ENCODE results near the gene ATG9B.
"Not testable (repeated sequence)": the region's sequence is repeated elsewhere in the genome, so short reads cannot be mapped to it uniquely, and the experiment has no call there.

The ATG9B gene

DNA sequence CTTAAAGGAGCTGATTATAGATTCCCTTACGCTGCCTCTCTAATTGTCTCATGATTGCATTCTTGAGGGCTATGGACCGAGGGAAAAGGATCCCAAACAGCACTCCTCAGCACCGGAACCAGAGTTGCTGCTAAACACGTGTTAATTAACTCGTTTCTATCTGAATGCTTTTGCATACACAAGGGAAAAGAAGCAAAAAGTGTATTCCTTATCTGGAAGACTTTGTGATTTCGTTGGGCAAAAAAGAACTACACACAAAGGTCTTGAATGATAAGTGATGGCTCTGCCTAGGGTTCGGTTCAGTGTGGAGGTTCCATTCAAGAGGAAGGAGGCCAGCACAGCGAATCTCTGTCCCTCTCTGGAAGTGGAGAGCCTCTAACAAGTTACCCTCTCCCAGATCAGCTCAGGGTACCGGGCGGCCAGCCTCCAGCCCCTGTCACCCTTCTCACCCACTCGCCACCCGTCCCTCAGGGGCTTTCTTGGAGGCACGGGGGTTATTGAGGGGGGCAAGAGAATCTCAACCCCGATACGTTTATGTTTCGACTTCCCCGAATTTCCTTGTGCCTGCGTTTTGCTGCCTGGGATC, 34.6 kb upstream of the ATG9B start:
- peak; percentile 24 for DNase-seq

DNA sequence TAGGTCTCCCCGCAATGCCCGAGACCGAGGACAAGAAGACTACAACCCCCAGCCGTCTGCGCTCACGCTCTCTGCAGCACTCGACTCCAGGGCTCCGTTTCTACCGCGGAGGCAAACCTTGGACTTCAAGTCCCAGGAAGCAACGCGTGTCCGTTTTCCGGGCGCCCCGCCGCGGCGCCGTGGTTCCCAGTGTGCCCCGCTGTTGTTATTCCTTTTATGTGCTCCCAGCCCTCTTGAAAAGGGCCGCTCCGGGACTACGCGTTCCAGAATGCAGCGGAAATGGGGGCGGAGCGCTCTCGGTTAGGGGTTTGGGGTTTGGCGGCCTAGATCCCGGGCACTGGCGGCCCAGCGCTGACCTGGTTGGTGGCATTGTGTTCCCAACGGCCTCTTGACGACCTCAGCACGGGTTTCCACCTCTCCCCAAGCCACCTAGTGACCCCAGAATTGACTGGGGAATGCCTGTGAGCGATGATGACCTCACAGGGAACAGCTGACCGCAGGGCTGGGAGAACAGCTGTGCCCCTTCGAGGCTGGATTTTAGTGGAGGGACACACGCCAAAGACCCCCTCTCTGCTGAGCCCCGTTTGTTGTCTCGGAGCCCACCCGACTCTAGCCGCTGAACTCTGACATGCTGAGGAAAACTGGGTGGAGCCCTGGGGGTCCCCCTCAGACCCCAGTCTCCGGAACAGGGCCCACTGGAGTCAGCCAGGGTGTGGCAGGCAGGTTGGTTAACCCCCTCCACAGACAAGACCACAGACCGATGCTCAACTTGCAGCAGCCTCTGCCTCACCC, 33.9 kb upstream of the ATG9B start:
- DNase-seq: peak; percentile 99

DNA sequence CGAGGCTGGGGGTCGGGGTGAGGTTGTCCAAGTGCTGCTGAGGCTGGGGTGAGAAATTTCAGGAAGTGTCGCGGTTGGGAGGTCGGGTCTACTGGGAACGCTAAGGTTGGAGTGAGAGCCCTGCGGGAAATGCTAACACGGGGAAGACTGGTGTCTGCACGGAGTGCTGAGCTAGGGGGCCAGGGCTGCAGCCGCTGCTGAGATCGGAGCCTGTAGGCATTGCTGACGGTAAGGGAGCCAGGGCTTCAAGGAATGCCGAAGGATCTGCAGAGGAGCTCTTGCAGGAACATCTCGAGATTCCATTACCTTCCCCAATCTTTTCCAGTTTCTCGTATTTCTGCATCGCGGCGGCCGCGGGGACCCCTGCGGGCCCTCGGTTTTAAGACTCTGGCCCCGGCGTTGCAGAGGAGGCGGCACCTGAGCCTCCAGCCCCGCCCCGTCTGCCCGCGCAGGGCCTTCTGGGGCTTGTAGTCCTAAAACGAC, 33.3 kb upstream of the ATG9B start, which contains the start of gene CDK5:
Gene CDK5, minus strand, starts transcription at position 392 of the 483 bp plus-strand sequence. Its CDS starts 49 bp downstream, at position 343.
- DNase-seq: no peak

DNA sequence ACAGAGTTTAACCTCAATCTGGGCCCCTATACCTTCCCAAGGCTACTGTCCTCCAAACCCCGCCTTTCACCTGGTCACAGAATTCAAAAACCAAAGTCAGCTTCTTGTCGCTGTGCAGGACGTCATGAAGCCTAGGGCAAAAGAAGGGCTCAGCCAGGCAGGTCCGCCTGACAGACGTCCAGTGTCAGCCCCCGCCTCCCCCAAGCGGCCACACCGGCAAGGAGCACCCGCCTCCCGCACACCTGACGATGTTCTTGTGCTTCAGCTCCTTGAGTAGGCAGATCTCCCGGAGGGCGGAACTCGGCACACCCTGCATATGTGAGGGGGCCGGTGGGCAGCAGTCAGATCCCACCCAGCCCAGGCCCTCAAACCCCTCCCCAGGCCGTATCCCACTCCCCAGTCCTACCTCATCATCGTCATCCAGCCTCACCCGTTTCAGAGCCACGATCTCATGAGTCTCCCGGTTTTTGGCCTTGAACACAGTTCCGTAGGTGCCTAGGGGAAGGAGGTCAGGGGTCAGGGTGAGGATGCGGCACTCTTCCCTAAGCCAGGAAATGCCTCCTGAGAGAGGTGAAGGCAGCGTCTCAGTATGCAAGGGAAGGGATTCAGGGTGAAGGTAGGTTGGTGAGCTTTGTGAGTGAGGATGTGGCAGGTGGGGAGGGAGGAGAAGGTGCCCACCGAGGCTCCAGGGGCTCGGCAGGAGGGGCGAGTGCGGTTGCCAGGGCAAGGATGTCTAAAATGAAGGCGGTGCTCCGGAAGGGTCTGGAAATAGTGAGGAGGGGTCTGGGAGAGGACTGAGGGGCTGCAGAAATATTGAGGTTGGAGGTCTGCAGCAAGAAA, 32.6 kb upstream of the ATG9B start:
- DNase-seq: no peak

DNA sequence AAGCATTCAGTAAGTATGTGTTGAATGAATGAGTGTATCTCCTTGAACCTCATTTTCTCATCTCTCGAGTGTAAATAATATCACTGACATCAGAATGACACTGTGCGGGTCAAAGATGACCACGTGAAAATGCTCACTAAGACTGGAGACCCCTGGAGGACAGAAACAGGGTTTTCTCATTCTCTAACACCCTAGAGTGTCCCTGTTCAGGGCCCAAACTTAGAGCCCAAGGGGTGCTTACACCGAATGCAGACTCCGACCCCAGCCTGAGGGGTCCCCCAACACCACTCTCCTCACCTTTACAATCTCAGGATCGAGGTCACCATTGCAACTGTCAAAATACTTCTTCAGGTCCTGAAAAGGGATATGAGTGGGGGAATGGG, 32.0 kb upstream of the ATG9B start:
- no peak for DNase-seq

DNA sequence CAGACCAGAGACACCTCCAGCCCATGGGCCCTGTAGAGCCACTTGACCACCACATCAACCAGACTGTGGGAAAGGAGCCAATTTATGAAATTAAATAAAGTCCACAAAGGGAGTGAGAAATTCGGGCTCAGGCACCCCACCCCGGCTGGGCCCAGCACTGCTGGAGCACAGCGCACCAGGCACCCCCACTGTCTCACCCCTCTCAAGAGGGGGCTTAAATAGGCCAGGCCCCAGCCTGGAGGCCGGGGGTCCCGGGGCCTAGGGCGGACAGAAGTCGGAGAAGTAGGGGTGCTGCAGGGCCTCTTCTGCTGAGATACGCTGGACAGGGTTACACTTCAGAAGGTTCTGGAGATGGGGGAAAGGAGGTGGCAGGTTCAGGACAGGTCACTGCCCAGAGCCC, 29.5 kb upstream of the ATG9B start:
- DNase-seq: no peak

DNA sequence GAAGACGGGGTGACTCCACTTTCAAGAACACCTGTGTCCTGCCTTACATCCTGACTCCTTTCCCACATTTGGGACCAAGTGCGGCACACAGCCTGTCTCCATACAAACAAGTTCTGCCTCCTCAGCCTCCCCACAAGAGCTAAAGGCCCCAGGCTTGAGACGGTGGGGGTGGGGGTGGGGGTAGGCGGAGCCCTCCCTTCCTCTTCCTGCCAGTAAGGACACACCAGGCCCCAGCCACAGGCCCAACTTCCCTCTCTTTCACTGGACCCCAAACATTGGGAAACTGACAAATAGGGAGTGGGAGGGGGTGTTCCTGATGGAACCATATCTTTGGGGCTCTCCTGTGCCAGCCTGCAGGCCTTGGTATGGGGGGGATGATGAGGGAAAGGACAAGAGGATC, 28.8 kb upstream of the ATG9B start:
- DNase-seq: peak; percentile 40

DNA sequence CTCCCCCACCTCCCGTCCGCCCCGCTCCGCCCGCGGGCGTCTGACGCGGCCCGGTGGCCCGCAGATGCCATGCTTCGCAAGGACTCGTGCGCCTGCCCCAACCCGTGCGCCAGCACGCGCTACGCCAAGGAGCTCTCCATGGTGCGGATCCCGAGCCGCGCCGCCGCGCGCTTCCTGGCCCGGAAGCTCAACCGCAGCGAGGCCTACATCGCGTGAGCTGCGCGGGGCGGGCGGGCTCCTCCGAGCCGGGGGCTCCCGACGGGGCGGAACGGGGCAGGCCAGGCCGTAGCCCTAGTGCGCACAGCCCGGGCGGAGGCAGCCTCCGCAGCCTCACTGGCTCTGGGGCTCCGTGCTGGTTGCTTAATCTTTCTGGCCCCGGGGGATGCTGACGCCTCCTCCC, 26.8 kb upstream of the ATG9B start:
- peak; percentile 29 for DNase-seq

DNA sequence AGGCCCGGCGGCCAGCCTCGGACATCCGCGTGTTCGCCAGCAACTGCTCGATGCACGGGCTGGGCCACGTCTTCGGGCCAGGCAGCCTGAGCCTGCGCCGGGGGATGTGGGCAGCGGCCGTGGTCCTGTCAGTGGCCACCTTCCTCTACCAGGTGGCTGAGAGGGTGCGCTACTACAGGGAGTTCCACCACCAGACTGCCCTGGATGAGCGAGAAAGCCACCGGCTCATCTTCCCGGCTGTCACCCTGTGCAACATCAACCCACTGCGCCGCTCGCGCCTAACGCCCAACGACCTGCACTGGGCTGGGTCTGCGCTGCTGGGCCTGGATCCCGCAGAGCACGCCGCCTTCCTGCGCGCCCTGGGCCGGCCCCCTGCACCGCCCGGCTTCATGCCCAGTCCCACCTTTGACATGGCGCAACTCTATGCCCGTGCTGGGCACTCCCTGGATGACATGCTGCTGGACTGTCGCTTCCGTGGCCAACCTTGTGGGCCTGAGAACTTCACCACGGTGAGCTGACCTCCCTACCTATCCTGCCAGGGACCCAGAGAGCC, 24.7 kb upstream of the ATG9B start:
- no peak for DNase-seq

DNA sequence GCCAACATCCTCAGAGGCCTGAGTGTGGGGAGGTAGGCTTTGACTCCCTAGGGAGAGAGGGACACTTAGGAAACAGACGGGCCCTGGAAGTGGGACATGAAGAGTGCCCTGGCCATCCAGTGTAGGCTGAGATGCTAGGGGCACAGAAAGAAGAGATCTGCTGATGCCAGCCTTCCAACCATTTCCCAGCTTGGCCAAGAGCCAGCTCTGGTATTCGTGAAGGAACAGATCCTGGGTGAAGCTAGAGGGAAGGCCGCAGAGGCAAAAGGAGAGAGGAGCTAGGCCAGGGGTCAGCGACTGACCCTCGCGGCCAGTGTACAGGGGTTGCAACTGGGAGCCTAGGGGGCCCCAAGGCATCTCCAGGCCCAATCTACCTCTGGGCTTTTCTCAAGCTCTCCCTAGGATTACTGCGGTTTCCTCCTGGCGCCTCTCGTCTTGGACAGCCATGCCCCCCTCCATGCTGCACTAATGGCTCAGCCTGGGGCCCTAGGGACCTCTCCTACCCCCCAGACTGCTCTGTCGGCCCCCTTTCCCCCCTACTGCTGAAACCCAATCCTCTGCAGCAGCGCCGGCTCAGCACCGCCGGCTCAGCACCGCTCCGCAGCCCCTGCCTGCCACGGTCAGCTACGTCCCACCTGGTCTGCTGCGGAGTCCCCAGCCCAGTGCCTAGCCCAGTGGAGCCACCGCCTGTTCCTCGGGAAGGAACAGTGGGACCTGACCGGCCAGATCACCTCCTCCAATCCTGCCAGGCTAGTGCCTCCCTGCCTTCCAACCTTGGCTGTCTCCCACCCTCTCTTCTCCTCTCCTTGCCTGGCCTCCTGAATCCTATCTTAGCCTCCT, 23.9 kb upstream of the ATG9B start, which contains the start of gene ASIC3:
Gene ASIC3, plus strand, starts transcription at position 556 of the 840 bp plus-strand sequence. CDS start 355 bp downstream, outside the sequence.
- no peak for DNase-seq

DNA sequence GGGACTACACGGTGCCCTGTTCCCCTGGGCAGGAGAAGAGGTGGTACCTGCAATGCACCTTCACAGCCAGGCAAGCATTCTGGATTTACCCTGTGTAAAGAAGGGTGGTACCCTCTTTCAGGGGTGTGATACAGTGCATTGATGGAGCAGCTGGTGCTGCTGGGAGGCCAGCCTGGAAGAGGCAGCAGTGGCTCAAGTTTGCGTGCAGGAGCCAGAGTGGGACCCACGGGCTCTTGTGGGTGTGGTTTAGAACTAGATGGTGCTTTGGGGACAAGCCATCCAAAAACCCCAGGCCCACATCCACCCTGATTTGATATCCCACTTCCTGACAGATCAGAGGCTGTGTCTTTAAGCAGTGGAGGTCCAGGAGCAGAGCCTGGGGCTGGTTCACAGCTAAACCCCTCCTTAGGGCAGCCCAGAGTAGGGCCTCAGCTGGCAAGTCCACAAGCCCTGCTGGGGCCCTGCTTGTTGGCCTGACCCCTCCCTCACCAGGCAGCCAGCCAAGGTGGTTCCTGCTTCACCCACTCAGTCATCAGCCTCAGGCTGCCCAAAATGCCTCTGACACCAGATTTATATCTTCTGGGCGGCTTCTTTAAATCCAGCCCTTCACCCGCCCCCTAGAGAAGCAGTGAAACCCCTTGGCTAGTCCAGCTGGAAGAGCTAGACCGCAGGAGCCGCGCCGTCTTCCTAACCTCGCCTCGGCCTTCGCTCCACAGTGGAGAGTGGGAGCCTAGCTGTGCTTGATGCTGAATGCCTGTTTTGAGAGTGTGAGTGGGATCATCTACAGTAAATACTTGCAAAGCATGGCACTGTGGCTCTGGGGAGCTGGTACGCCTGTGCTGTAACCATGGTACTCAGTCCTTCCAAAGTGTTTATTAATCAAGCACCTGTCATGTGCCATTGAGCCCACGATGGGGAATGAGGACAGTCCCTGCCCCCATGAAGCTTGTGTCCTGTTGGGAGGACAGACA, 22.6 kb upstream of the ATG9B start:
- DNase-seq: no peak

DNA sequence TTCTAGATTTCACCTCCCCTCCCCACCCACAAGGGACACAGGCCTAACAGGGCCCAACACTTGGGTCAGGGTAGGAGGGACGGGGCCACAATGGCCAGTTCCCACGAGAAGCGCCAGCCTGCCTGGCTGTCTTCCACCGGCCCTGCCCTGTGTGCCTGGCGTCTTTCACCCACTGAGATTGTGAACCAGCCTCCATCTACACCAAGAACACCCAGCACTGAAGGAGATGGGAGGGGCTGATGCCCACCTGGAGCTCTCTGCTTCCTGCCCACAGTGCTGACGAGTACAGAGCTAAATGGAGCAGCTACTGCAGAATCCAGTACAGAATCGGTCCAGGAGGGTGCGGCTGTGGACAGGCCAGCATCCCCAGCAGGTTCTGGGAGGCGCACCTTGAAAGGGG, 21.7 kb upstream of the ATG9B start:
- DNase-seq: no peak

DNA sequence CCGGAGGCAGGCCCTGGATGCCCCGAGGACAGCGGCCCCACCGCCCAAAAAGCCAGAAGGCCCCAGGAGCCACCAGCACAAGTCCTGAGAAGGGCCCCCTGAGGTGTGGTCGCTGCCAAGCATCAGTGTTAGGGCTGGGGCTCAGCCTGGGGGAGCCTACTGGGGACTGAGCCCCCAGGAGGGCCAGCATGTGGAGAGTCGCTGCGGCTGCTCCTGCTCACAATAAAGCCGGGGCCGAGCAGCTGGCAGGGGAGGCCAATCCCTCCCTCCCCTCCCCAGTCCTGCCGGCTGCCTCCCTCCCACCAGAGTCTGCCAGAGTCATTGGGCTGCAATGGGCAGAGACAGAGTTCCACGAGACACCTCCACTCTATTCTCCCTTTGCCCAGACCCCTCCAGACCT, 21.0 kb upstream of the ATG9B start:
- DNase-seq: no peak

DNA sequence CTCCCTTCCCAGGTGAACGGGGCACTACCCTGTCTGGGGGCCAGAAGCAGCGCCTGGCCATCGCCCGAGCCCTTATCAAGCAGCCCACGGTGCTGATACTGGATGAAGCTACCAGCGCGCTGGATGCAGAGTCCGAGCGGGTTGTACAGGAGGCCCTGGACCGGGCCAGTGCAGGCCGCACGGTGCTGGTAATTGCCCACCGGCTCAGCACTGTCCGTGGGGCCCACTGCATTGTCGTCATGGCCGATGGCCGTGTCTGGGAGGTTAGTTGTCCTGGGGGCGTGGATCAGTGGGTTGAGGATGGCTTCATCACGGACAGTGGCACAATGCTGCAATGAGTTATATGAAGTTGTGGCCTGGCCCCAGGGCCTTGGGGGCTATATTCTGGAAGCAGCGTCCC, 19.7 kb upstream of the ATG9B start:
- no peak for DNase-seq

DNA sequence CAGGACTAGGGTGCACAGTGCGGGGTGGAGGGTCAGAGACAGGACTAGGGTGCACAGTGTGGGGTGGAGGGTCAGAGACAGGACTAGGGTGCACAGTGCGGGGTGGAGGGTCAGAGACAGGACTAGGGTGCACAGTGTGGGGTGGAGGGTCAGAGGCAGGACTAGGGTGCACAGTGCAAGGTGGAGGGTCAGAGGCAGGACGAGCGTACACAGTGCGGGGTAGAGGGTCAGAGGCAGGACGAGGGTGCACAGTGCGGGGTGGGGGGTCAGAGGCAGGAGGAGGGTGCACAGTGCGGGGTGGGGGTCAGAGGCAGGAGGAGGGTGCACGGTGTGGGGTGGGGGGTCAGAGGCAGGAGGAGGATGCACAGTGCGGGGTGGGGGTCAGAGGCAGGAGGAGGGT, 19.2 kb upstream of the ATG9B start:
- not testable (repeated sequence) for DNase-seq

DNA sequence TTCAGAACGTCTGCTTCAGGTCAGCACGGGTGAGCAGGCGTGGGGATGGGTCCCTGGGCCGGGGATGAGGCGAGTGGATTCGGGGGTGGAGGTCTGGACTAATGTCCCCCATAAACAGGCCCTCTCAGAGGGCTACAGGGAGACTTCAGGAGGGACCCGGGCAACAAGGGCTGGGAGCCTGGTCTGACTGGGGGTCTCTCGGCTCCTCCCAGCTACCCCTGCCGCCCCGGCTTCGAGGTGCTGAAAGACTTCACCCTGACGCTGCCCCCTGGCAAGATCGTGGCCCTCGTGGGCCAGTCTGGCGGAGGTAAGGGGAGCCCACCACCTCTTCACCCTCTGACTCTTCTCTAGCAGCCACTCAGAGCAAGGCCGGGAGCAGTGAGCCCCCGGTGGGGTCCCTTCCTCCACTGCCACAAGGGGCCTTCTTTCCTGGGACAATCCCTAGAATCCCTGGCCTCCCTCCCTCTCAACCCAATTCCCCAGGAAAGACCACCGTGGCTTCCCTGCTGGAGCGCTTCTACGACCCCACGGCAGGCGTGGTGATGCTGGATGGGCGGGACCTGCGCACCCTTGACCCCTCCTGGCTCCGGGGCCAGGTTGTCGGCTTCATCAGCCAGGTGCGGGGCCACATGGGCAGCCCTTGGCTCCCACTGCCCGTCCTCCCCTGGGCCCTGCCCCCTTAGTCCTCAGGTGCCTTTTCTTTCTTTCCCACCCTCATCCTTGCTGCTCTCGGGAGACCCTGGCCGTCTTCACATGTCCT, 16.5 kb upstream of the ATG9B start:
- no peak for DNase-seq

DNA sequence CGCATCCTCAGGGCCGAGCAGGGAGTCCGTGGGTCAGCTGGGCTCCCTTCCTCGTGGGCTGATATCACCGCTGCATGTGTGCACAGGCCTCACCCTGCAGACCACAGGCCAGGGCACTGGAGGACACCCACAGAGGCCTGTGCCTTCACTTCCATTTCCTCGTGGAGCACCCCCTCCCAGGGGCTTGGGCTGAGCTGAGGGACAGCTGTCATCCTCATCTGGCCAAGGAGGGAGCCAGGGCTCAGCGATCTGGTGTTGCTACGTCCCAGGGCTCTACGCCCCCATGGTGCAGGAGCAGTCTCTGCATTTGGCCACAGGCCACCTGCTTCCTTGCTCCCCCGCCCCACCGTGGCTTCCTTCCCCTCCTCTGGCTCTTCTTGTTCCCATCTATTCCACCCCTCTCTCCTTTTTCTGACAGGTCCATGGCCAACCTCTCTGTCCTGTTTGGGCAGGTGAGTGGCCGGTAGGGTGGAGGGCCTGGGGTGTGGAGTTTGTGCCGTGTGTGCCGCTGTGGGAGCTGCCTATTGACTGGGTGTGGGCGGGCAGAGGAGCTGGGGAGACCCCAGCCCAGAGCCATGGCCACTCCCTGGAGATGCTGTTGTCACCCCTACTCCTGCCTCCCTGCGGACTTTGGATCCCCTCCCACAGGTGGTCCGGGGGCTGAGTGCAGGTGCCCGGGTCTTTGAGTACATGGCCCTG, 15.7 kb upstream of the ATG9B start:
- peak; percentile 75 for DNase-seq

DNA sequence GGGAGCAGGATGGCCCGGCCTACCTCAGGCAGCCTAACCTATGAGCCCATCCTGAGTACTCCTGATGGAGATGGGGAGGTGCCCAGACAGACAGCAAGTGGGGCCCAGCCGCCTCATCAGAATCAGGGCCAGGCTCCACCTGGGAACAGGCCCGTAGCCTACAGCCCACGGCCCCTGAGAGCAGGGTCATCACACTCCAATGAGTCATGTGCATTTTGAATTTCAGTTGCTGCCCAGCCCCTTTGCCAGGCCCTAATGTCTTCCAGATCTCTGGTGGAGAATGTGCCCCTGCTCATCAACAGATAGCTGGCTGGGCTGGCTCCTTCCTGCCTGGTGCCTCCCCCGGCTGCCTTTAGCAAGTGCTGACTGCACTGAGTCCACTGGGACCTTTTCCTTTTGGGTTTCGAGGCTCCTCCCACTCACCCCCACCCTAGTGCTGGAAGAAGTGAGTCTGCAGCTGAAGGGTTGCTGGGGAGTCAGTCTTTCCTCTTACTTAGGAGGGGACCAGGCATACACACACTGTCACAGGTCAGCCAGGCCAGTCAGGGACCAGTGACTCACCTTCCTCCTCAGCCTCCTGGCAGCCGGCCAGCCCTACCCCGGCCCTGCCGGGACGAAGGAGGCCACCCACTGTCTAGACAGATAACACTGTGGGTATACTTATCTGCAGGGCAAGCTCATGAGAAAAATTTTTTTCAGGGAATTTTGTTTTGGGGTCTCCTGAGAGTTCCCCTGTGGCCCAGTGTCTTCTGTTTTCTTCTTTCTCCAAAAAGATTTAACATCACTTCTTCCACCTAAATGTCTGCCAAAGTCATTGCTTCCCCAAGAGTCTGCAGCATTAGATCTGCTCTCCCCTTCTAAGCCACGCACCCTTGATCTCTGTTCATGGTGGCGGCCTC, 14.9 kb upstream of the ATG9B start:
- DNase-seq: peak; percentile 95
